ENCODE data around the gene SRSF5. TPM values are rescaled to one million over a fixed set of nuclear protein-coding genes. Genes with fewer than 3 reads are reported as not detected.

SRSF5 gene
- total RNA-seq, 4 donors from 2014 or later, result 342 to 1,053 (median 453) TPM

- Histone ChIP-seq H3K27me3 (peaks cover 4% of the 10 kb centered on the region), H3K9me3 (no peaks in the 10 kb centered on the region), H3K4me1 (peaks cover 17% of the 10 kb centered on the region), H3K27ac (no peak overlapping the region), H3K36me3 (peaks cover 10% of the 10 kb centered on the region), H3K4me3 (no peak overlapping the region)
- 82% methylated on average over 6 of the region's 6 CpGs for WGBS
- TF ChIP-seq POLR2A (IDR thresholded peaks at IDR 0.05) (no peak), POLR2AphosphoS5 (IDR thresholded peaks at IDR 0.05) (no peak), EP300 (IDR thresholded peaks at IDR 0.05) (no peak), CTCF (IDR thresholded peaks at IDR 0.05) (no peak)
- DNase-seq (ENCODE audit: low spot score in 2 of 2), result no peak
Measured at GRCh38 chr14:69763761-69764510, 3.0 kb upstream of the SRSF5 start.

GRCh38 chr14:69767369-69767999, 542 bp downstream of the SRSF5 start:
- TF ChIP-seq POLR2A (IDR thresholded peaks at IDR 0.05) (peak in 1 of 2 donors; percentile 82), POLR2AphosphoS5 (IDR thresholded peaks at IDR 0.05) (peak; percentile 88 to 94 (median 92)), EP300 (IDR thresholded peaks at IDR 0.05) (no peak), CTCF (IDR thresholded peaks at IDR 0.05) (no peak)
- Histone ChIP-seq H3K4me1 (peaks cover 45% of the 10 kb centered on the region), H3K27ac (peak overlapping the region; percentile 99), H3K27me3 (peaks cover under 1% of the 10 kb centered on the region), H3K36me3 (peaks cover 44% of the 10 kb centered on the region), H3K4me3 (peak overlapping the region; percentile 66), H3K9me3 (no peaks in the 10 kb centered on the region)
- under 1% methylated on average over 25 of the region's 54 CpGs for WGBS
- peak; percentile 93 for DNase-seq (ENCODE audit: low spot score in 2 of 2)

GRCh38 chr14:69768873-69769272, 1.9 kb downstream of the SRSF5 start:
- peaks cover 45% of the 10 kb centered on the region for H3K4me1 ChIP-seq
- peak overlapping the region; percentile 66 for H3K4me3 ChIP-seq
- H3K9me3 ChIP-seq, result no peaks in the 10 kb centered on the region
- DNase-seq (ENCODE audit: low spot score in 2 of 2), result no peak
- 72% methylated on average over 8 of the region's 8 CpGs for WGBS
- H3K36me3 ChIP-seq, result peaks cover 58% of the 10 kb centered on the region
- H3K27me3 ChIP-seq, result no peaks in the 10 kb centered on the region
- TF ChIP-seq POLR2AphosphoS5 (IDR thresholded peaks at IDR 0.05) (no peak), EP300 (IDR thresholded peaks at IDR 0.05) (no peak), POLR2A (IDR thresholded peaks at IDR 0.05) (no peak), CTCF (IDR thresholded peaks at IDR 0.05) (no peak)
- no peak overlapping the region for H3K27ac ChIP-seq

GRCh38 chr14:69769623-69770022, 2.7 kb downstream of the SRSF5 start:
- H3K4me3 ChIP-seq, result peak overlapping the region; percentile 66

GRCh38 chr14:69770559-69770958, 3.6 kb downstream of the SRSF5 start:
- Histone ChIP-seq H3K36me3 (peaks cover 74% of the 10 kb centered on the region), H3K9me3 (no peaks in the 10 kb centered on the region), H3K4me1 (peaks cover 45% of the 10 kb centered on the region), H3K27ac (no peak overlapping the region), H3K27me3 (no peaks in the 10 kb centered on the region), H3K4me3 (no peak overlapping the region)
- DNase-seq (ENCODE audit: low spot score in 2 of 2), result no peak
- TF ChIP-seq POLR2A (IDR thresholded peaks at IDR 0.05) (no peak), CTCF (IDR thresholded peaks at IDR 0.05) (no peak), EP300 (IDR thresholded peaks at IDR 0.05) (no peak), POLR2AphosphoS5 (IDR thresholded peaks at IDR 0.05) (no peak)
- WGBS, result 80% methylated on average over 3 of the region's 3 CpGs

More at GRCh38 chr14:69769623-69770022, 2.7 kb downstream of the SRSF5 start:
- no peak for DNase-seq (ENCODE audit: low spot score in 2 of 2)
- Histone ChIP-seq H3K27ac (no peak overlapping the region), H3K27me3 (no peaks in the 10 kb centered on the region), H3K4me1 (peaks cover 45% of the 10 kb centered on the region), H3K9me3 (no peaks in the 10 kb centered on the region), H3K36me3 (peaks cover 65% of the 10 kb centered on the region)
- 94% methylated on average over 22 of the region's 22 CpGs for WGBS
- no peak for TF ChIP-seq POLR2AphosphoS5 (IDR thresholded peaks at IDR 0.05)
